ENCODE results near the gene TNPO3. TPM values are rescaled to one million over a fixed set of nuclear protein-coding genes. Genes with fewer than 3 reads are reported as not detected.
A peak's percentile ranks its signal among the peaks of the same experiment; 100 is the strongest.

Gene TNPO3
- total RNA-seq, 4 donors from 2014 or later = 29.9 to 41.6 (median 37.8) TPM

DNA sequence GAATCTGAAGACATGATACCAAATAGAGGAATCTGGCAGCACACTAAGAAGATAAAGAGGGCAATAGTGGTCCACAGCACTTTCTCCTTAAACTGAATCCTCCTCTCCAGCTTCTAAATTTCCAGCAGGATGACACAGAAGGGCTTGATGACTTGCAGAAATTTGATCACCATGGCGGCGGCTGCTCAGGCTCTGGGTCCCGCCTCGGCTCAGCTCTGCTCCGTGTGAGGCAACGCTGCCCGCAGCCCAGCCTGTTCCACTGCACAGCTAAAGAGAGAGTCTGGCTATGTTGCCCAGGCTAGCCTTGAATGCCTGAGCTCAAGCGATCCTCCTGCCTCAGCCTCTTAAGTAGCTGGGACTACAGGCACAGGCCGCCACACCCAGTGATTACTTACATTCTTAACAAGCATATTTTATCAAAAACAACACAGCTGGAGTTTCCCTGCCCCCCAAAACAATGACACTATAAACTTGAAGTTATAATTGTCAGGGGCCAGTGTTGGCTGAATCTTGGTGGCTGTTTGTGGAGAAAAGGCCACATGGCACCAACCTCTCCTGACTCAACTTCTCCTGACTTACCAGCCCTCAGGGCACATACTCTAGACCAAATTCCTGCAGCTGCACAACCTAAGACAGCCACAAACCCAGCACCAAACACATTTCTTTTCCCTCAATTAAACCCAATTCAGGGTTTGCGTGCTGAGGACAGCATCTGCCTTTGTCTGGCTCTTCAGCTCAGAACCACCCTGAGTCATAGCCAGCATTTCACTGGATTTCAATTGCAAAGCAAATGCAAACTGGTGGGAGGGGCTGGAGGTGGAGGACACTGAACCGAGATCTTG is 11.6 kb upstream of the TNPO3 start:
- in situ Hi-C loops (cut with MboI; ENCODE audit: low pct_ligation_motif_present in 1 of 4, low pct_unique_long_range_greater_than_20kb in 1 of 4, low sequenced_read_pairs in 3 of 4) = no loop called here
- Histone ChIP-seq H3K4me3 (no peak overlapping the region), H3K4me1 (no peaks in the 10 kb centered on the region), H3K36me3 (no peaks in the 10 kb centered on the region), H3K27me3 (peaks cover 14% of the 10 kb centered on the region), H3K27ac (no peak overlapping the region), H3K9me3 (no peaks in the 10 kb centered on the region)
- intact Hi-C loops (cut with DNase I; ENCODE audit: low total_unique reads) = no loop called here
- DNase-seq = no peak
- 85 to 100% methylated on average over 1 to 11 of the region's 11 CpGs for WGBS, 2 donors (ENCODE audit: low coverage in 1 of 2)
- TF ChIP-seq POLR2AphosphoS5 (IDR thresholded peaks at IDR 0.05) (no peak), EP300 (IDR thresholded peaks at IDR 0.05; ENCODE audit: low read depth) (no peak), POLR2A (IDR thresholded peaks at IDR 0.05) (no peak)
- TF ChIP-seq, protein P1, sequence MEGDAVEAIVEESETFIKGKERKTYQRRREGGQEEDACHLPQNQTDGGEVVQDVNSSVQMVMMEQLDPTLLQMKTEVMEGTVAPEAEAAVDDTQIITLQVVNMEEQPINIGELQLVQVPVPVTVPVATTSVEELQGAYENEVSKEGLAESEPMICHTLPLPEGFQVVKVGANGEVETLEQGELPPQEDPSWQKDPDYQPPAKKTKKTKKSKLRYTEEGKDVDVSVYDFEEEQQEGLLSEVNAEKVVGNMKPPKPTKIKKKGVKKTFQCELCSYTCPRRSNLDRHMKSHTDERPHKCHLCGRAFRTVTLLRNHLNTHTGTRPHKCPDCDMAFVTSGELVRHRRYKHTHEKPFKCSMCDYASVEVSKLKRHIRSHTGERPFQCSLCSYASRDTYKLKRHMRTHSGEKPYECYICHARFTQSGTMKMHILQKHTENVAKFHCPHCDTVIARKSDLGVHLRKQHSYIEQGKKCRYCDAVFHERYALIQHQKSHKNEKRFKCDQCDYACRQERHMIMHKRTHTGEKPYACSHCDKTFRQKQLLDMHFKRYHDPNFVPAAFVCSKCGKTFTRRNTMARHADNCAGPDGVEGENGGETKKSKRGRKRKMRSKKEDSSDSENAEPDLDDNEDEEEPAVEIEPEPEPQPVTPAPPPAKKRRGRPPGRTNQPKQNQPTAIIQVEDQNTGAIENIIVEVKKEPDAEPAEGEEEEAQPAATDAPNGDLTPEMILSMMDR (IDR thresholded peaks at IDR 0.05) = no peak

DNA sequence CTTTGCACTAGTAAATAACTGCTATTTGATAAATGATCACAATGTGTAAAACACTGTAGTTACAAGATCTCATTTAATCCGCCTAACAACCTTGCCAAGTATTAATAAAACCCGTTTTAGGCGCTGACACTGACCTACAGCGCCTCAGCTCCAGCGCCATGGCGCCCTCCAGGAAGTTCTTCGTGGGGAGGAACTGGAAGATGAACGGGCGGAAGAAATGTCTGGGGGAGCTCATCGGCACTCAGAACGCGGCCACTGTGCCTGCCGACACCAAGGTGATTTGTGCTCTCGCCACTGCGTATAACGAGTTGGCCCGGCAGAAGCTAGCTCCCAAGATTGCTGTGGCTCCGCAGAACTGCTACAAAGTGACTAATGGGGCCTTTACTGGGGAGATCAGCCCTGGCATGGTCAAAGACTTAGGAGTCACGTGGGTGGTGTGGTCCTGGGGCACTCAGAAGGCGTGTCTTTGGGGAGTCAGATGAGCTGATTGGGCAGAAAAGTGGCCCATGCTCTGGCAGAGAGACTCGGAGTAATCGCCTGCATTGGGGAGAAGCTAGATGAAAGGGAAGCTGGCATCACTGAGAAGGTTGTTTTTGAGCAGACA is 1.1 kb upstream of the TNPO3 start:
- in situ Hi-C loops (cut with MboI; ENCODE audit: low pct_ligation_motif_present in 1 of 4, low pct_unique_long_range_greater_than_20kb in 1 of 4, low sequenced_read_pairs in 3 of 4) = no loop called here
- no peaks in the 10 kb centered on the region for H3K27me3 ChIP-seq
- peak overlapping the region in 2 of 4 donors; percentile 96 to 99 for H3K27ac ChIP-seq
- H3K4me1 ChIP-seq = peaks cover 9 to 27% (median 20%) of the 10 kb centered on the region in 4 donors
- no peaks in the 10 kb centered on the region for H3K9me3 ChIP-seq
- no peaks in the 10 kb centered on the region for H3K36me3 ChIP-seq
- no peak for DNase-seq
- TF ChIP-seq POLR2AphosphoS5 (IDR thresholded peaks at IDR 0.05) (no peak), POLR2A (IDR thresholded peaks at IDR 0.05) (no peak), EP300 (IDR thresholded peaks at IDR 0.05; ENCODE audit: low read depth) (no peak)
- TF ChIP-seq, protein P1 (IDR thresholded peaks at IDR 0.05) = no peak
- intact Hi-C loops (cut with DNase I; ENCODE audit: low total_unique reads) = no loop called here
- H3K4me3 ChIP-seq = no peak overlapping the region
- WGBS, 2 donors (ENCODE audit: low coverage in 1 of 2) = 87 to 91% methylated on average over 4 to 22 of the region's 22 CpGs

DNA sequence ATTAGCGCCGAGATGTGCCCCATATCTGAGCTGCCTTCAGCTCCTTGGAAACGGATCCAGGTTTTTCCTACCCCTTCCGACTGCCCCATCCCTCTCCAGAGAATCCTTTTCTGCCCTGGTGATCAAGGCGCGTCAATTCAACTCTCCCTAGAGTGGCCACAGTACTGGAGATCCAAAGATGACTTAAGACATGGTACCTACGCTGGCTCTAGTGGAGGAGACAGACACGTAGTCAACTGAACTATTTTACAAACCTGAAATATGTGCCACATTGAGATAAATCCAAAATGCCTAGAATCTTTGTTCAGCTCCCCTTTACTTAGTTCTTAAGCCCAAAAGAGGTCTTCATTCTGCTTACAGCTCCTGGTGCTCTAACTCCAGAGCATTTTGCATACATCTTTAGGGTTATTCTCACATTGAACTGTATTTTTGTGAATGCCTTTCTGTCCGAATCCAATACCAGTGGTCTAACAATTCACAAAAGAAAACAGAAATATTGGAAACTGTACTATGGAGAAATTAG is 444 bp upstream of the TNPO3 start:
- 13 to 91% methylated on average over 1 to 9 of the region's 9 CpGs for WGBS, 2 donors (ENCODE audit: low coverage in 1 of 2)
- Histone ChIP-seq H3K9me3 (no peaks in the 10 kb centered on the region), H3K27ac (peak overlapping the region; percentile 92 to 99 (median 96)), H3K4me1 (peaks cover 9 to 27% (median 20%) of the 10 kb centered on the region in 4 donors), H3K4me3 (peak overlapping the region; percentile 60 to 98 (median 86)), H3K27me3 (no peaks in the 10 kb centered on the region), H3K36me3 (no peaks in the 10 kb centered on the region)
- TF ChIP-seq, protein P1 (IDR thresholded peaks at IDR 0.05) = no peak
- no peak for TF ChIP-seq POLR2AphosphoS5 (IDR thresholded peaks at IDR 0.05)
- TF ChIP-seq POLR2A (IDR thresholded peaks at IDR 0.05) = no peak
- intact Hi-C loops (cut with DNase I; ENCODE audit: low total_unique reads) (no loop called here), in situ Hi-C loops (cut with MboI; ENCODE audit: low pct_ligation_motif_present in 1 of 4, low pct_unique_long_range_greater_than_20kb in 1 of 4, low sequenced_read_pairs in 3 of 4) (no loop called here)
- DNase-seq = no peak

DNA sequence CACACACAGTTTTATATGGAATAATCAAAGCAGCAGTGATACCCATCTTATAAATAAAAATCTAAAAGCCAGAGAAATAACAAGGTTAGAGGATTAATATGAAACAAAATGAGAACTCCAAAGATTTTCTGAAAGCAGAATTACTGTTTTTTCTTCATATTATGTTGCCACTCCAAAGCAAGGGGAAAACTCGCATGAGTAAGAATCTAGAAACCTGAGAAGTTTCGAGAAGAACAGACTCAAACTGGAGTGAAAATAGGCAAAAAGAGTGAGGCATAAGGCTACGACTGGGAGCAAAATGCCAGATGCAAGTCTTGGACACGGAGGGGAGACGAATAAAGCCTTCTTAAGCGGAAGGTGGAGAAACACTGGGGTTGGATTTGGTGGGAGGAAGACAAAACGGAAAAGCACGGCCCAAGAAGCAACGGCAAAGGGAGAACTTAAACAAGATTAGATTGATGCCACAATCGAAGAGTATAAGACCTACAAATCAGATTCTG is 923 bp downstream of the TNPO3 start:
- intact Hi-C loops (cut with DNase I; ENCODE audit: low total_unique reads) = no loop called here
- peak overlapping the region; percentile 92 to 99 (median 96) for H3K27ac ChIP-seq
- H3K36me3 ChIP-seq = no peaks in the 10 kb centered on the region
- in situ Hi-C loops (cut with MboI; ENCODE audit: low pct_ligation_motif_present in 1 of 4, low pct_unique_long_range_greater_than_20kb in 1 of 4, low sequenced_read_pairs in 3 of 4) = no loop called here
- 0% methylated on average over 10 of the region's 10 CpGs; no CpG with 5 or more reads in 1 of the 2 donors for WGBS, 2 donors (ENCODE audit: low coverage in 1 of 2)
- peaks cover 9 to 36% (median 21%) of the 10 kb centered on the region in 4 donors for H3K4me1 ChIP-seq
- TF ChIP-seq POLR2AphosphoS5 (IDR thresholded peaks at IDR 0.05) = no peak
- no peak for TF ChIP-seq EP300 (IDR thresholded peaks at IDR 0.05; ENCODE audit: low read depth)
- TF ChIP-seq, protein P1 (IDR thresholded peaks at IDR 0.05) = no peak
- no peaks in the 10 kb centered on the region for H3K27me3 ChIP-seq
- no peaks in the 10 kb centered on the region for H3K9me3 ChIP-seq
- DNase-seq = no peak
- H3K4me3 ChIP-seq = peak overlapping the region; percentile 60 to 98 (median 86)
